Measurements from ENCODE around the gene MPZL1.
"Not testable (repeated sequence)": the region's sequence is repeated elsewhere in the genome, so short reads cannot be mapped to it uniquely, and the experiment has no call there.

- not testable (repeated sequence) for TF ChIP-seq CTCF (CRISPR knock-in tag; IDR thresholded peaks at IDR 0.05); SMAD3 (CRISPR knock-in tag; IDR thresholded peaks at IDR 0.05); ZBTB10 (CRISPR knock-in tag; IDR thresholded peaks at IDR 0.05; ENCODE audit: borderline replicate concordance); JUN (CRISPR knock-in tag; IDR thresholded peaks at IDR 0.05); CEBPG (CRISPR knock-in tag; IDR thresholded peaks at IDR 0.05); ZNF652 (CRISPR knock-in tag; IDR thresholded peaks at IDR 0.05; ENCODE audit: borderline replicate concordance, low read depth); TBL1XR1 (IDR thresholded peaks at IDR 0.05; ENCODE audit: borderline replicate concordance, low read length, partially characterized antibody)
Observed at GRCh38 chr1:167741103-167741502, 19.3 kb downstream of the MPZL1 start.
